K562 (cell line): Measurements from ENCODE around the gene PCNX2. TPM values are rescaled to one million over a fixed set of nuclear protein-coding genes. Genes with fewer than 3 reads are reported as not detected.
A peak's percentile ranks its signal among the peaks of the same experiment; 100 is the strongest.

Experiments used
- CSDE1 ChIP-seq, 2 experiments: fragments of 450-650 bp; IDR thresholded peaks; 2 replicates each; pipeline ENCODE4 v1.6.1; 2016; ENCODE audit warnings: mild to moderate bottlenecking in 1 of 2
- EHMT2 ChIP-seq: fragments of 450-650 bp; IDR thresholded peaks from 2 replicates; pipeline ENCODE4 v1.6.1; 2018; ENCODE audit warnings: antibody characterized with exemption
- MED1 ChIP-seq: sonication (generic); formaldehyde crosslinking; IDR thresholded peaks from 2 replicates; pipeline ENCODE4 v1.8.1; 2023; ENCODE audit warnings: missing genetic modification reagents, borderline replicate concordance
- MLX ChIP-seq, 2 experiments: fragments of 450-650 bp in 1 of 2; sonication (generic) in 1 of 2; formaldehyde crosslinking; conservative IDR thresholded peaks; 2 replicates each; pipeline versions ENCODE4 v1.4.0 to v1.8.1; 2020 to 2022; ENCODE audit warnings: mild to moderate bottlenecking in 1 of 2, missing genetic modification reagents in 1 of 2
- NBN ChIP-seq: fragments of 450-650 bp; IDR thresholded peaks from 2 replicates; pipeline ENCODE4 v1.6.1; 2016; ENCODE audit warnings: low read depth, mild to moderate bottlenecking
- PKNOX1 ChIP-seq: fragments of 450-650 bp; IDR thresholded peaks from 2 replicates; pipeline ENCODE4 v1.6.1; 2016
- REST ChIP-seq, 2 experiments: fragments of 450-650 bp; formaldehyde crosslinking in 1 of 2; IDR thresholded peaks; 2 replicates each; pipeline versions ENCODE4 v1.4.0 to v1.6.1; 2014 to 2020; ENCODE audit warnings: mild to moderate bottlenecking in 2 of 2, borderline replicate concordance in 1 of 2, low read depth in 1 of 2
- RFX5 ChIP-seq: IDR thresholded peaks from 2 replicates; pipeline ENCODE4 v1.6.1; 2011; ENCODE audit warnings: low read depth, mild to moderate bottlenecking, improper control_type of control experiment, low read length
- SIX5 ChIP-seq, 2 experiments: IDR thresholded peaks; 2 replicates each; pipeline ENCODE4 v1.6.1; 2011; ENCODE audit warnings: low read length in 2 of 2, borderline replicate concordance in 1 of 2, low read depth in 1 of 2, mild to moderate bottlenecking in 1 of 2, moderate library complexity in 1 of 2; ENCODE audit not compliant: insufficient read depth in 1 of 2
- ZBTB34 ChIP-seq: fragments of 250-450 bp; sonication (Bioruptor Pico); IDR thresholded peaks from 2 replicates; pipeline ENCODE4 v1.8.0; 2021; ENCODE audit warnings: mild to moderate bottlenecking, moderate library complexity
- ZBTB49 ChIP-seq: sonication (generic); formaldehyde crosslinking; IDR thresholded peaks from 2 replicates; pipeline ENCODE4 v1.8.0; 2022; ENCODE audit warnings: missing genetic modification reagents, mild to moderate bottlenecking, borderline replicate concordance
- ZFP30 ChIP-seq: fragments of 250-450 bp; sonication (Bioruptor Pico); IDR thresholded peaks from 2 replicates; pipeline ENCODE4 v1.8.0; 2022; ENCODE audit warnings: moderate library complexity, mild to moderate bottlenecking, inconsistent platforms, borderline replicate concordance
- polyA plus RNA-seq, 8 experiments: library from polyadenylated mRNA; depleted of rRNA in 4 of 8; stranded (reverse) in 5 of 8; unstranded in 3 of 8; fragments of >200 nt; fragmentation: Nextera tagmentation in 2 of 8; fragmentation: Illumina TruSeq in 1 of 8; extraction: Ambion mirVana in 2 of 8; extraction: Trizol in 1 of 8; gene quantifications; 2 replicates each; pipeline versions ENCODE4 v1.2.1 to v1.2.3, GENCODE V29; 2011 to 2014; ENCODE audit warnings: inconsistent platforms in 1 of 8, missing spikeins in 1 of 8
- total RNA-seq, 7 experiments: library from RNA; depleted of rRNA in 6 of 7; stranded (reverse); fragments of >200 nt in 6 of 7; fragmentation: Illumina TruSeq in 2 of 7; extraction: Trizol in 2 of 7; gene quantifications; 2 replicates each; pipeline versions ENCODE4 v1.2.1 to v1.2.3, GENCODE V29; 2011 to 2021; ENCODE audit warnings: low replicate concordance in 1 of 7

Gene PCNX2
- total and polyA plus RNA-seq, 9 of the 15 experiments (the other 6 are each of a cell fraction or from before 2014, with no cell fraction given), result 0.07 to 0.33 TPM; not detected in 7

- TF ChIP-seq SIX5 (IDR thresholded peaks at IDR 0.05; ENCODE audit: borderline replicate concordance in 1 of 2, insufficient read depth in 1 of 2, low read depth in 1 of 2, low read length in 2 of 2), result no peak
- no peak for TF ChIP-seq MED1 (CRISPR knock-in tag)
- no peak for TF ChIP-seq MLX (CRISPR knock-in tag; conservative IDR thresholded peaks at IDR 0.05)
- TF ChIP-seq ZFP30, result no peak
- no peak for TF ChIP-seq CSDE1 (IDR thresholded peaks at IDR 0.05)
- TF ChIP-seq EHMT2, result peak; percentile 83; the same call in 1 of the 2 replicates
- no peak for TF ChIP-seq ZBTB49 (CRISPR knock-in tag)
- peak; percentile 91 for TF ChIP-seq REST (IDR thresholded peaks at IDR 0.05; ENCODE audit: borderline replicate concordance)
- peak; percentile 83 for TF ChIP-seq REST (CRISPR knock-in tag; IDR thresholded peaks at IDR 0.05; ENCODE audit: low read depth)
- TF ChIP-seq NBN, result no peak
- no peak for TF ChIP-seq RFX5
- TF ChIP-seq PKNOX1, result peak; percentile 61
- TF ChIP-seq ZBTB34, result no peak
These were observed 344.3 kb downstream of the PCNX2 start (continued) for GRCh38 chr1:232951180-232951579.
